ENCODE data around the gene ADCY10. TPM values are rescaled to one million over a fixed set of nuclear protein-coding genes. Genes with fewer than 3 reads are reported as not detected.
"Not testable (repeated sequence)": the region's sequence is repeated elsewhere in the genome, so short reads cannot be mapped to it uniquely, and the experiment has no call there.

The ADCY10 gene
- total RNA-seq, 1 donor from 2014 or later: 0.27 TPM

GRCh38 chr1:167933788-167934187 lies 19.9 kb upstream of the ADCY10 start:
- Mint-ChIP-seq H3K4me1 (ENCODE audit: low read depth, unreplicated experiment) (peaks cover 9% of the 10 kb centered on the region), H3K27me3 (ENCODE audit: low read depth, unreplicated experiment) (no peaks in the 10 kb centered on the region), H3K27ac (ENCODE audit: unreplicated experiment) (no peak overlapping the region), H3K36me3 (ENCODE audit: low read depth, unreplicated experiment) (no peaks in the 10 kb centered on the region), H3K4me3 (ENCODE audit: unreplicated experiment) (peak overlapping the region; percentile 96), H3K9me3 (ENCODE audit: unreplicated experiment) (no peaks in the 10 kb centered on the region)
- Histone ChIP-seq H3K27me3 (ENCODE audit: insufficient read depth, low read length) (no peaks in the 10 kb centered on the region), H3K9me3 (ENCODE audit: insufficient read depth, low read depth, low read length) (no peaks in the 10 kb centered on the region), H3K4me2 (ENCODE audit: low read length) (peak overlapping the region; percentile 99), H3K9ac (ENCODE audit: low read length) (no peak overlapping the region), H4K20me1 (ENCODE audit: insufficient read depth, low read length) (peaks cover 12% of the 10 kb centered on the region), H2AFZ (ENCODE audit: low read depth, low read length) (no peak overlapping the region), H3K4me1 (ENCODE audit: insufficient read depth, low read length) (peaks cover 8% of the 10 kb centered on the region), H3K79me2 (ENCODE audit: insufficient read depth, low read length) (peaks cover 72% of the 10 kb centered on the region), H3K4me3 (ENCODE audit: insufficient read depth, low read depth, low read length) (no peak overlapping the region), H3K36me3 (ENCODE audit: insufficient read depth, low read length) (no peaks in the 10 kb centered on the region), H3K27ac (ENCODE audit: low read depth, low read length) (no peak overlapping the region)
- FAIRE-seq (no peak), DNase-seq (ENCODE audit: low read depth) (no peak)
- no peak for TF ChIP-seq EZH2 (IDR thresholded peaks at IDR 0.05; ENCODE audit: insufficient read depth, low read length)
- TF ChIP-seq, protein P1, sequence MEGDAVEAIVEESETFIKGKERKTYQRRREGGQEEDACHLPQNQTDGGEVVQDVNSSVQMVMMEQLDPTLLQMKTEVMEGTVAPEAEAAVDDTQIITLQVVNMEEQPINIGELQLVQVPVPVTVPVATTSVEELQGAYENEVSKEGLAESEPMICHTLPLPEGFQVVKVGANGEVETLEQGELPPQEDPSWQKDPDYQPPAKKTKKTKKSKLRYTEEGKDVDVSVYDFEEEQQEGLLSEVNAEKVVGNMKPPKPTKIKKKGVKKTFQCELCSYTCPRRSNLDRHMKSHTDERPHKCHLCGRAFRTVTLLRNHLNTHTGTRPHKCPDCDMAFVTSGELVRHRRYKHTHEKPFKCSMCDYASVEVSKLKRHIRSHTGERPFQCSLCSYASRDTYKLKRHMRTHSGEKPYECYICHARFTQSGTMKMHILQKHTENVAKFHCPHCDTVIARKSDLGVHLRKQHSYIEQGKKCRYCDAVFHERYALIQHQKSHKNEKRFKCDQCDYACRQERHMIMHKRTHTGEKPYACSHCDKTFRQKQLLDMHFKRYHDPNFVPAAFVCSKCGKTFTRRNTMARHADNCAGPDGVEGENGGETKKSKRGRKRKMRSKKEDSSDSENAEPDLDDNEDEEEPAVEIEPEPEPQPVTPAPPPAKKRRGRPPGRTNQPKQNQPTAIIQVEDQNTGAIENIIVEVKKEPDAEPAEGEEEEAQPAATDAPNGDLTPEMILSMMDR (IDR thresholded peaks at IDR 0.05; ENCODE audit: insufficient read depth, low read depth, low read length): no peak

- no peak overlapping the region for H3K9ac ChIP-seq (ENCODE audit: low read length)
- H3K36me3 ChIP-seq (ENCODE audit: insufficient read depth, low read length): no peaks in the 10 kb centered on the region
- no peak overlapping the region for H3K4me3 ChIP-seq (ENCODE audit: insufficient read depth, low read depth, low read length)
- H3K4me3 Mint-ChIP-seq (ENCODE audit: unreplicated experiment): no peak overlapping the region
- FAIRE-seq: no peak
- H3K27ac ChIP-seq (ENCODE audit: low read depth, low read length): no peak overlapping the region
- H4K20me1 ChIP-seq (ENCODE audit: insufficient read depth, low read length): peaks cover 4% of the 10 kb centered on the region
- no peaks in the 10 kb centered on the region for H3K27me3 ChIP-seq (ENCODE audit: insufficient read depth, low read length)
- H2AFZ ChIP-seq (ENCODE audit: low read depth, low read length): no peak overlapping the region
- H3K9me3 ChIP-seq (ENCODE audit: insufficient read depth, low read depth, low read length): no peaks in the 10 kb centered on the region
- no peak overlapping the region for H3K4me2 ChIP-seq (ENCODE audit: low read length)
- no peaks in the 10 kb centered on the region for H3K9me3 Mint-ChIP-seq (ENCODE audit: unreplicated experiment)
- DNase-seq (ENCODE audit: low read depth): no peak
- H3K4me1 Mint-ChIP-seq (ENCODE audit: low read depth, unreplicated experiment): peaks cover 8% of the 10 kb centered on the region
- H3K27me3 Mint-ChIP-seq (ENCODE audit: low read depth, unreplicated experiment): no peaks in the 10 kb centered on the region
- no peak overlapping the region for H3K27ac Mint-ChIP-seq (ENCODE audit: unreplicated experiment)
- H3K79me2 ChIP-seq (ENCODE audit: insufficient read depth, low read length): peaks cover 56% of the 10 kb centered on the region
- no peaks in the 10 kb centered on the region for H3K4me1 ChIP-seq (ENCODE audit: insufficient read depth, low read length)
- H3K36me3 Mint-ChIP-seq (ENCODE audit: low read depth, unreplicated experiment): no peaks in the 10 kb centered on the region
- TF ChIP-seq, protein P1 (IDR thresholded peaks at IDR 0.05; ENCODE audit: insufficient read depth, low read depth, low read length): no peak
- no peak for TF ChIP-seq EZH2 (IDR thresholded peaks at IDR 0.05; ENCODE audit: insufficient read depth, low read length)
Measured at GRCh38 chr1:167929725-167930124, 15.8 kb upstream of the ADCY10 start.

DNA sequence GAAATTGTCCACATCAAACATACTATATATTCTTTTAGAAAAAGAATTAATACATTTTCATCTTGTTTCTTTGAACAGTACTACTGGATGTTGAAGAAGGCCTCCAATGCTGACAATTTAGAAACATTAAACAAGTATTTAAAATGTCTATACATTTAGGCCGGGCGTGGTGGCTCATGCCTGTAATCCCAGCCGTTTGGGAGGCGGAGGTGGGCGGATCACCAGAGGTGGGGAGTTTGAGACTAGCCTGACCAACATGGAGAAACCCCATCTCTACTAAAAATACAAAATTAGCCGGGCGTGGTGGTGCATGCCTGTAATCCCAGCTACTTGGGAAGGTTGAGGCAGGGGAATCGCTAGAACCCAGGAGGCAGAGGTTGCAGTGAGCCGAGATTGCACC lies 15.0 kb upstream of the ADCY10 start:
- not testable (repeated sequence) for H3K27ac ChIP-seq (ENCODE audit: low read depth, low read length); H3K9me3 Mint-ChIP-seq (ENCODE audit: unreplicated experiment); H3K4me3 ChIP-seq (ENCODE audit: insufficient read depth, low read depth, low read length); H3K27me3 Mint-ChIP-seq (ENCODE audit: low read depth, unreplicated experiment); H3K36me3 ChIP-seq (ENCODE audit: insufficient read depth, low read length); H3K9me3 ChIP-seq (ENCODE audit: insufficient read depth, low read depth, low read length); FAIRE-seq; H3K36me3 Mint-ChIP-seq (ENCODE audit: low read depth, unreplicated experiment); H4K20me1 ChIP-seq (ENCODE audit: insufficient read depth, low read length); DNase-seq (ENCODE audit: low read depth); H3K4me2 ChIP-seq (ENCODE audit: low read length); H3K9ac ChIP-seq (ENCODE audit: low read length); H3K27ac Mint-ChIP-seq (ENCODE audit: unreplicated experiment); H2AFZ ChIP-seq (ENCODE audit: low read depth, low read length); H3K4me1 ChIP-seq (ENCODE audit: insufficient read depth, low read length); H3K4me1 Mint-ChIP-seq (ENCODE audit: low read depth, unreplicated experiment); H3K27me3 ChIP-seq (ENCODE audit: insufficient read depth, low read length); H3K4me3 Mint-ChIP-seq (ENCODE audit: unreplicated experiment)
- peaks cover 48% of the 10 kb centered on the region for H3K79me2 ChIP-seq (ENCODE audit: insufficient read depth, low read length)
